Stomach (tissue), 9 donors: Measurements from ENCODE around the gene CSF1. TPM values are rescaled to one million over a fixed set of nuclear protein-coding genes. Genes with fewer than 3 reads are reported as not detected.

Experiments used
- DNase-seq, 2 donors: peaks; one replicate each; pipeline versions ENCODE4 v3.0.0 to v3.0.0-alpha.2; 2013 to 2019
- H3K27ac ChIP-seq, 5 donors: fragments of 200-600 bp in 4 of 5; sonication (generic) in 4 of 5; one replicate each; pipeline ENCODE4 v1.5.1; 2013 to 2019; ENCODE audit warnings: mild to moderate bottlenecking in 1 of 5, moderate library complexity in 1 of 5
- H3K27me3 ChIP-seq, 3 donors: fragments of 200-600 bp; sonication (generic); one replicate each; pipeline ENCODE4 v1.5.1; 2017 to 2019; ENCODE audit warnings: mixed run types in 1 of 3
- H3K36me3 ChIP-seq, 4 donors: fragments of 200-600 bp; sonication (generic); 1 replicate in 3 of 4; 2 replicates in 1 of 4; pipeline ENCODE4 v1.5.1; 2016 to 2019
- H3K4me1 ChIP-seq, 4 donors: fragments of 200-600 bp; sonication (generic); one replicate each; pipeline ENCODE4 v1.5.1; 2016 to 2019
- H3K4me3 ChIP-seq, 4 donors: fragments of 200-600 bp; sonication (generic) in 3 of 4; one replicate each; pipeline ENCODE4 v1.5.1; 2016 to 2019; ENCODE audit warnings: mild to moderate bottlenecking in 1 of 4
- H3K9me3 ChIP-seq, 4 donors: fragments of 200-600 bp; sonication (generic); one replicate each; pipeline ENCODE4 v1.5.1; 2016 to 2019
- EP300 ChIP-seq: sonication (generic); formaldehyde crosslinking; IDR thresholded peaks from one replicate; pipeline ENCODE4 v1.6.1; 2017; ENCODE audit warnings: antibody characterized with exemption
- POLR2A ChIP-seq, 4 donors: fragments of 450-650 bp; IDR thresholded peaks; one replicate each; pipeline ENCODE4 v1.6.1; 2016; ENCODE audit warnings: antibody characterized with exemption in 4 of 4, control low read depth in 2 of 4, mild to moderate bottlenecking in 1 of 4, moderate library complexity in 1 of 4
- POLR2AphosphoS5 ChIP-seq, 3 donors: sonication (generic); formaldehyde crosslinking; IDR thresholded peaks; one replicate each; pipeline ENCODE4 v1.6.1; 2016; ENCODE audit warnings: antibody characterized with exemption in 3 of 3
- WGBS, 5 donors: extraction: QIAGEN DNeasy Blood & Tissue Kit in 3 of 5; methylation state at CpG; one replicate each; pipeline versions ENCODE4 v1.1.5 to v1.1.7; 2013 to 2018; 5-methylcytosine and 5-hydroxymethylcytosine counted together
- intact Hi-C: fragments of 100-400 bp; cut with DNase I; formaldehyde crosslinking; loops from one replicate; pipeline ENCODE4 v1.15.1; 2023; ENCODE audit warnings: low total_unique reads
- polyA plus RNA-seq, 3 donors: library from polyadenylated mRNA; stranded (reverse); fragments of 200-250 nt; gene quantifications; one replicate each; pipeline ENCODE4 v1.2.3, GENCODE V29; 2013
- total RNA-seq, 5 donors: library from RNA; depleted of rRNA; stranded (reverse); fragments of >200 nt; gene quantifications; one replicate each; pipeline versions ENCODE4 v1.1.0 to v1.2.3, GENCODE V29; 2014 to 2016
- TF ChIP-seq, protein P1 (sequence below), 7 experiments: fragments of 450-650 bp in 4 of 7; fragments of 200-600 bp in 3 of 7; sonication (generic) in 3 of 7; IDR thresholded peaks; one replicate each; pipeline ENCODE4 v1.5.1; 2016 to 2019; ENCODE audit warnings: antibody characterized with exemption in 7 of 7, control low read depth in 2 of 7, mild to moderate bottlenecking in 1 of 7
- donor health status: healthy with polysubstance abuse.
- donor health status: Bipolar disorder and iron deficiency.
- donor health status: healthy.

Gene CSF1
- total and polyA plus RNA-seq, 8 donors: 6.6 to 82.3 (median 11.9) TPM

GRCh38 chr1:109959974-109960744 is 49.5 kb downstream of the CSF1 start:
- Histone ChIP-seq H3K27me3 (no peaks in the 10 kb centered on the region), H3K36me3 (no peaks in the 10 kb centered on the region), H3K4me1 (peaks cover 15 to 29% (median 22%) of the 10 kb centered on the region in 4 donors), H3K4me3 (no peak overlapping the region), H3K9me3 (no peaks in the 10 kb centered on the region), H3K27ac (peak overlapping the region in 4 of 5 donors; percentile 42 to 63 (median 58))
- TF ChIP-seq, protein P1, sequence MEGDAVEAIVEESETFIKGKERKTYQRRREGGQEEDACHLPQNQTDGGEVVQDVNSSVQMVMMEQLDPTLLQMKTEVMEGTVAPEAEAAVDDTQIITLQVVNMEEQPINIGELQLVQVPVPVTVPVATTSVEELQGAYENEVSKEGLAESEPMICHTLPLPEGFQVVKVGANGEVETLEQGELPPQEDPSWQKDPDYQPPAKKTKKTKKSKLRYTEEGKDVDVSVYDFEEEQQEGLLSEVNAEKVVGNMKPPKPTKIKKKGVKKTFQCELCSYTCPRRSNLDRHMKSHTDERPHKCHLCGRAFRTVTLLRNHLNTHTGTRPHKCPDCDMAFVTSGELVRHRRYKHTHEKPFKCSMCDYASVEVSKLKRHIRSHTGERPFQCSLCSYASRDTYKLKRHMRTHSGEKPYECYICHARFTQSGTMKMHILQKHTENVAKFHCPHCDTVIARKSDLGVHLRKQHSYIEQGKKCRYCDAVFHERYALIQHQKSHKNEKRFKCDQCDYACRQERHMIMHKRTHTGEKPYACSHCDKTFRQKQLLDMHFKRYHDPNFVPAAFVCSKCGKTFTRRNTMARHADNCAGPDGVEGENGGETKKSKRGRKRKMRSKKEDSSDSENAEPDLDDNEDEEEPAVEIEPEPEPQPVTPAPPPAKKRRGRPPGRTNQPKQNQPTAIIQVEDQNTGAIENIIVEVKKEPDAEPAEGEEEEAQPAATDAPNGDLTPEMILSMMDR (IDR thresholded peaks at IDR 0.05): no peak
- TF ChIP-seq POLR2AphosphoS5 (IDR thresholded peaks at IDR 0.05) (peak in 1 of 3 donors; percentile 19), POLR2A (IDR thresholded peaks at IDR 0.05) (no peak), EP300 (no peak)
- intact Hi-C loops: no loop called here
- WGBS, 5 donors: 23 to 46% (median 32%) methylated on average over 7 of the region's 7 CpGs
- peak in 1 of 2 donors; percentile 45 for DNase-seq

- DNase-seq: no peak
- TF ChIP-seq, protein P1 (IDR thresholded peaks at IDR 0.05): no peak
- TF ChIP-seq POLR2AphosphoS5 (IDR thresholded peaks at IDR 0.05): no peak
- TF ChIP-seq EP300: no peak
- TF ChIP-seq POLR2A (IDR thresholded peaks at IDR 0.05): no peak
- no peak overlapping the region for H3K4me3 ChIP-seq
- no peaks in the 10 kb centered on the region for H3K9me3 ChIP-seq
- intact Hi-C loops: no loop called here
- WGBS, 5 donors: 21 to 40% (median 30%) methylated on average over 1 of the region's 1 CpG
- no peaks in the 10 kb centered on the region for H3K36me3 ChIP-seq
- no peaks in the 10 kb centered on the region for H3K27me3 ChIP-seq
- H3K4me1 ChIP-seq: peaks cover 15 to 29% (median 22%) of the 10 kb centered on the region in 4 donors
- H3K27ac ChIP-seq: peak overlapping the region in 2 of 5 donors; percentile 19 to 54
Observed at GRCh38 chr1:109960745-109961094, 50.1 kb downstream of the CSF1 start.

DNA sequence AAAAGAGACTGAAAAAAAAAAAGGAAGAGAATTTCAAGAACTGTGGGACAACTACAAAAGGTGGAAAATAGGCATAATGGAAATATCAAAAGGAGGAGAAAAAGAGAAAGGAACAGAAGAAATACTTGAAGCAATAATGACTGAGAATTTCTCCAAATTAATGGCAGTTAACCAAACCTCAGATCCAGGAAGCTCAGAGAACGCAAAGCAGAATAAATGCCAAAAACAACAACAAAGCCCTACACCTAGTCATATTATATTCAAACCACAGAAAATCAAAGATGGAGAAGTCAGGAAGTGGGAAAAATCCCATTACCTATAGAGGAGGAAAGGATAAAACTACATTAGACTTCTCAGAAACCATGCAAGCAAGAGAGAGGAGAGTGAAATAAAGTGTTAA is 53.2 kb downstream of the CSF1 start:
- Histone ChIP-seq H3K36me3 (no peaks in the 10 kb centered on the region), H3K4me1 (peaks cover 15 to 29% (median 22%) of the 10 kb centered on the region in 4 donors), H3K27me3 (no peaks in the 10 kb centered on the region), H3K9me3 (no peaks in the 10 kb centered on the region), H3K4me3 (no peak overlapping the region), H3K27ac (no peak overlapping the region)
- intact Hi-C loops: no loop called here
- WGBS, 5 donors: 73 to 90% (median 82%) methylated on average over 1 of the region's 1 CpG
- TF ChIP-seq EP300 (no peak), POLR2AphosphoS5 (IDR thresholded peaks at IDR 0.05) (no peak), POLR2A (IDR thresholded peaks at IDR 0.05) (no peak)
- TF ChIP-seq, protein P1 (IDR thresholded peaks at IDR 0.05): no peak
- DNase-seq: no peak

DNA sequence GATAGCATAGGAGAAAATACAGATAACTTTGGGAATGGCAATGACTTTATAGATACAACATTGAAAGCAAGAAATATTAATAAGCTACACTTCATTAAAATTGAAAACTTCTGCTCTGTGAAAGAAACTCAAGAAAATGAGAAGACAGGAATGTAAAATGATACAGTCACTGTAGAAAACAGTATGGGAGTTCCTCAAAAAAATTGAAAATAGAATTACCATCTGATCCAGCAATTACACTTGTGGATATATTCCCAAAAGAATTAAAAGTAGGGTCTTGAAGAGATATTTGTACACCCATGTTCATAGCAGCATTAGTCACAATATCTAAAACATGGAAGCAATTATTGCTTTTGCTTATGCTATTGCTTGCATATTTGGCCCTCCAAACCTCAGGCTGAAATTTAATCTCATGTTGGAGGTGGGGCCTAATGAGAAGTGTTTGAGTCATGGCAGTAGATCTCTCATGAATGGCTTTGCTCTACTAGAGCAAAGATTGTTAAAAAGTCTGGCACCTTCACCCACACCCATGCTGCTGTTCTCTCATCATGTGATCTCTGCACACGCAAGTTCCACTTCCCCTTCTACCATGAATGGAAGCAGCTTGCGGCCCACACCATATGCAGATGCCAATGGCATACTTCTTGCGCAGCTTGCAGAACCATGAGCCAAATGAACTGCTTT is 58.6 kb downstream of the CSF1 start:
- H3K4me1 ChIP-seq: no peaks in the 10 kb centered on the region
- DNase-seq: no peak

More for the DNA sequence above, 58.6 kb downstream of the CSF1 start:
- no peak overlapping the region for H3K27ac ChIP-seq
- no peaks in the 10 kb centered on the region for H3K27me3 ChIP-seq
- intact Hi-C loops: no loop called here
- no peaks in the 10 kb centered on the region for H3K9me3 ChIP-seq
- TF ChIP-seq EP300 (no peak), POLR2A (IDR thresholded peaks at IDR 0.05) (no peak), POLR2AphosphoS5 (IDR thresholded peaks at IDR 0.05) (no peak)
- TF ChIP-seq, protein P1 (IDR thresholded peaks at IDR 0.05): no peak
- 80 to 93% (median 90%) methylated on average over 3 of the region's 3 CpGs for WGBS, 5 donors
- H3K4me3 ChIP-seq: no peak overlapping the region
- no peaks in the 10 kb centered on the region for H3K36me3 ChIP-seq
